HepG2 (cell line): ENCODE measurements around the gene TCF12. TPM values are rescaled to one million over a fixed set of nuclear protein-coding genes. Genes with fewer than 3 reads are reported as not detected.

ENCODE experiments used
- ATAC-seq: fragments of 200-7000 bp; cut with Tn5 transposase; 3 replicates; pipeline ENCODE4 v1.9.1; 2020; ENCODE audit warnings: mild to moderate bottlenecking, moderate library complexity
- BruUV-seq: library from RNA; stranded (reverse); fragments of 400-500 nt; replicated peaks from 2 replicates; lab custom pipeline; 2021; lab: Mats Ljungman, UMichigan
- CTCF ChIA-PET: fragments of 300-600 bp; formaldehyde crosslinking; extraction: SDS; loops from one replicate; lab custom pipeline; 2021; ENCODE audit warnings: low total read pairs, inconsistent platforms, low intra/inter-chr PET ratio; lab: Yijun Ruan, JAX
- POLR2A ChIA-PET: fragments of 350-600 bp; sonication (Branson Sonifier 250); formaldehyde crosslinking; loops from one replicate; lab custom pipeline; 2020; ENCODE audit warnings: antibody characterized with exemption, inconsistent platforms; lab: Yijun Ruan, JAX
- DNase-seq: peaks from one replicate; pipeline ENCODE4 v3.0.0-alpha.2; 2015; ENCODE audit warnings: low spot score
- FAIRE-seq: peaks from 3 replicates; lab custom pipeline; 2011; peaks lifted over from hg19 to GRCh38; lab: Jason Lieb, UNC
- H2AFZ ChIP-seq: one replicate; pipeline ENCODE4 v1.6.1; 2011; ENCODE audit warnings: low read length, inconsistent platforms
- H3K27ac ChIP-seq: fragments of 300-600 bp; 3 replicates; pipeline ENCODE4 v1.8.0; 2011; ENCODE audit warnings: mixed run types, mild to moderate bottlenecking, mixed read lengths, low read length, inconsistent platforms; ENCODE audit not compliant: insufficient read depth; ENCODE audit errors: extremely low read length
- H3K27me3 ChIP-seq, 2 experiments: fragments of 200-600 bp in 1 of 2; 2 replicates in 1 of 2; 3 replicates in 1 of 2; pipeline versions ENCODE4 v1.6.0 to v1.8.0; 2011; ENCODE audit warnings: low read length in 2 of 2, mild to moderate bottlenecking in 2 of 2, moderate library complexity in 2 of 2, inconsistent platforms in 1 of 2; ENCODE audit not compliant: insufficient read depth in 2 of 2, control insufficient read depth in 1 of 2
- H3K36me3 ChIP-seq, 2 experiments: fragments of 200-600 bp in 1 of 2; replicated peaks in 1 of 2; 2 replicates in 1 of 2; 3 replicates in 1 of 2; pipeline versions ENCODE4 v1.5.1 to v1.8.0; 2011; ENCODE audit warnings: low read length in 2 of 2, inconsistent platforms in 1 of 2; ENCODE audit not compliant: insufficient read depth in 2 of 2, control insufficient read depth in 1 of 2
- H3K4me1 ChIP-seq: 2 replicates; pipeline ENCODE4 v1.5.1; 2012; ENCODE audit warnings: low read length, inconsistent platforms; ENCODE audit not compliant: insufficient read depth
- H3K4me2 ChIP-seq: 2 replicates; pipeline ENCODE4 v1.6.0; 2011; ENCODE audit warnings: low read depth, low read length, inconsistent platforms
- H3K4me3 ChIP-seq, 3 experiments: fragments of 200-600 bp in 1 of 3; sonication (generic), shearing (Covaris generic) in 1 of 3; replicated peaks in 1 of 3; 2 replicates each; pipeline ENCODE4 v1.5.1; 2011 to 2016; ENCODE audit warnings: low read length in 3 of 3, inconsistent platforms in 2 of 3, low read depth in 2 of 3, mild to moderate bottlenecking in 2 of 3, control low read depth in 1 of 3, mixed read lengths in 1 of 3; ENCODE audit not compliant: insufficient read depth in 1 of 3
- H3K79me2 ChIP-seq: one replicate; pipeline ENCODE4 v1.6.1; 2011; ENCODE audit warnings: low read length, inconsistent platforms; ENCODE audit not compliant: insufficient read depth
- H3K9ac ChIP-seq: 2 replicates; pipeline ENCODE4 v1.6.0; 2011; ENCODE audit warnings: mild to moderate bottlenecking, low read depth, low read length, inconsistent platforms; ENCODE audit not compliant: insufficient read depth
- H3K9me3 ChIP-seq: 2 replicates; pipeline ENCODE4 v1.5.1; 2012; ENCODE audit warnings: mild to moderate bottlenecking, low read length
- H4K20me1 ChIP-seq: 2 replicates; pipeline ENCODE4 v1.6.0; 2011; ENCODE audit warnings: inconsistent platforms, mild to moderate bottlenecking, low read length, moderate library complexity; ENCODE audit not compliant: insufficient read depth
- ZMYM2 ChIP-seq: sonication (generic); formaldehyde crosslinking; IDR thresholded peaks from 2 replicates; pipeline ENCODE4 v1.8.0; 2022; ENCODE audit warnings: mild to moderate bottlenecking, missing genetic modification reagents
- ZNF776 ChIP-seq: sonication (generic); formaldehyde crosslinking; IDR thresholded peaks from 2 replicates; pipeline ENCODE4 v1.4.0; 2020; ENCODE audit warnings: mild to moderate bottlenecking, missing genetic modification reagents
- in situ Hi-C: cut with HindIII; loops from 2 replicates; pipeline ENCODE4 v1.10.0; 2017; ENCODE audit warnings: low pct_unique_long_range_greater_than_20kb; ENCODE audit not compliant: extremely low pct_ligation_motif_present
- intact Hi-C: fragments of 100-400 bp; cut with micrococcal nuclease; formaldehyde crosslinking; loops from one replicate; pipeline ENCODE4 v1.10.0; 2022; ENCODE audit not compliant: unreplicated experiment
- polyA plus RNA-seq, 8 experiments: library from polyadenylated mRNA; depleted of rRNA in 3 of 8; stranded (reverse) in 7 of 8; unstranded in 1 of 8; fragments of >200 nt; fragmentation: Illumina TruSeq in 4 of 8; extraction: Trizol in 4 of 8; gene quantifications; 2 replicates each; pipeline versions ENCODE4 v1.2.1 to v1.2.3, GENCODE V29; 2011 to 2016; ENCODE audit warnings: low read depth in 4 of 8, missing spikeins in 1 of 8, mixed read lengths in 1 of 8; ENCODE audit not compliant: insufficient read depth in 1 of 8
- total RNA-seq, 5 experiments: library from RNA; depleted of rRNA; stranded (reverse); fragments of >200 nt; fragmentation: Illumina TruSeq; extraction: Trizol; gene quantifications; 2 replicates each; pipeline ENCODE4 v1.2.3, GENCODE V29; 2016; ENCODE audit warnings: low read depth in 1 of 5
- TF ChIP-seq, protein P1 (sequence below): sonication (generic); formaldehyde crosslinking; IDR thresholded peaks from 2 replicates; pipeline ENCODE4 v1.5.1; 2020; ENCODE audit warnings: missing genetic modification reagents, mild to moderate bottlenecking, borderline replicate concordance
- TF ChIP-seq, protein P2 (sequence below): sonication (generic); formaldehyde crosslinking; IDR thresholded peaks from 2 replicates; pipeline ENCODE4 v1.8.0; 2022; ENCODE audit warnings: missing genetic modification reagents, mild to moderate bottlenecking, moderate library complexity, borderline replicate concordance

Gene TCF12
- total and polyA plus RNA-seq, 2 of the 13 experiments (the other 11 are each of a cell fraction or from before 2014, with no cell fraction given) = 48.6 to 51.1 TPM

DNA sequence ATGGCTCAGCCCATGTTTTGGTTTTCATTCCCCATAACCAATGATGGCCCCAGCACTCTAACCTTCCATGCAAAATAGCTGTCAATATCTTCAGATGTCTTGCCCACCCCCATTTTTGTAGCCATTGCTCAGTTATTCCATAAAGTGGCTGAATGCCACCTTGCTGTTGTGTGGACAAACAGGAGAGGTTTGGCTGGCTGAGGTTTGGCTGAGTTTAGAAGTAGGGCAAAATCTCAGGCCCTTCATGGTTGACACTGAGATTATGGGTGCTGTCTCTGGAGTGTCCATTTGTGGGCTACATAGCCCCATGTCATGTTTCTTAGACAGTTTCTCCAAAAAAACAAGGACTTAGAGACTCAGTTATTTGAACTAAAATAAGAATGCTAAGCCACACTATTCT lies 96.9 kb downstream of the TCF12 start:
- Histone ChIP-seq H2AFZ (no peak overlapping the region), H3K27me3 (no peaks in the 10 kb centered on the region), H3K4me2 (no peak overlapping the region), H3K4me1 (peaks cover 23% of the 10 kb centered on the region), H3K36me3 (peaks cover 0 to 2% of the 10 kb centered on the region in 2 experiments; a peak in 2 of 5 replicates), H3K4me3 (no peak overlapping the region), H3K79me2 (peaks cover 55% of the 10 kb centered on the region), H3K27ac (no peak overlapping the region), H3K9me3 (no peaks in the 10 kb centered on the region), H4K20me1 (peaks cover 6% of the 10 kb centered on the region; the same call in 1 of the 2 replicates), H3K9ac (no peak overlapping the region)
- BruUV-seq = no TSS peak
- FAIRE-seq (no peak), DNase-seq (no peak), ATAC-seq (no peak)
- in situ Hi-C loops (no loop called here), intact Hi-C loops (no loop called here)
- POLR2A ChIA-PET = no interaction called here
- CTCF ChIA-PET = no interaction called here
- TF ChIP-seq ZNF776 (CRISPR knock-in tag) (no peak), ZMYM2 (CRISPR knock-in tag) (no peak)
- TF ChIP-seq, protein P1, sequence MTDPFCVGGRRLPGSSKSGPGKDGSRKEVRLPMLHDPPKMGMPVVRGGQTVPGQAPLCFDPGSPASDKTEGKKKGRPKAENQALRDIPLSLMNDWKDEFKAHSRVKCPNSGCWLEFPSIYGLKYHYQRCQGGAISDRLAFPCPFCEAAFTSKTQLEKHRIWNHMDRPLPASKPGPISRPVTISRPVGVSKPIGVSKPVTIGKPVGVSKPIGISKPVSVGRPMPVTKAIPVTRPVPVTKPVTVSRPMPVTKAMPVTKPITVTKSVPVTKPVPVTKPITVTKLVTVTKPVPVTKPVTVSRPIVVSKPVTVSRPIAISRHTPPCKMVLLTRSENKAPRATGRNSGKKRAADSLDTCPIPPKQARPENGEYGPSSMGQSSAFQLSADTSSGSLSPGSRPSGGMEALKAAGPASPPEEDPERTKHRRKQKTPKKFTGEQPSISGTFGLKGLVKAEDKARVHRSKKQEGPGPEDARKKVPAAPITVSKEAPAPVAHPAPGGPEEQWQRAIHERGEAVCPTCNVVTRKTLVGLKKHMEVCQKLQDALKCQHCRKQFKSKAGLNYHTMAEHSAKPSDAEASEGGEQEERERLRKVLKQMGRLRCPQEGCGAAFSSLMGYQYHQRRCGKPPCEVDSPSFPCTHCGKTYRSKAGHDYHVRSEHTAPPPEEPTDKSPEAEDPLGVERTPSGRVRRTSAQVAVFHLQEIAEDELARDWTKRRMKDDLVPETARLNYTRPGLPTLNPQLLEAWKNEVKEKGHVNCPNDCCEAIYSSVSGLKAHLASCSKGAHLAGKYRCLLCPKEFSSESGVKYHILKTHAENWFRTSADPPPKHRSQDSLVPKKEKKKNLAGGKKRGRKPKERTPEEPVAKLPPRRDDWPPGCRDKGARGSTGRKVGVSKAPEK = no peak
- TF ChIP-seq, protein P2, sequence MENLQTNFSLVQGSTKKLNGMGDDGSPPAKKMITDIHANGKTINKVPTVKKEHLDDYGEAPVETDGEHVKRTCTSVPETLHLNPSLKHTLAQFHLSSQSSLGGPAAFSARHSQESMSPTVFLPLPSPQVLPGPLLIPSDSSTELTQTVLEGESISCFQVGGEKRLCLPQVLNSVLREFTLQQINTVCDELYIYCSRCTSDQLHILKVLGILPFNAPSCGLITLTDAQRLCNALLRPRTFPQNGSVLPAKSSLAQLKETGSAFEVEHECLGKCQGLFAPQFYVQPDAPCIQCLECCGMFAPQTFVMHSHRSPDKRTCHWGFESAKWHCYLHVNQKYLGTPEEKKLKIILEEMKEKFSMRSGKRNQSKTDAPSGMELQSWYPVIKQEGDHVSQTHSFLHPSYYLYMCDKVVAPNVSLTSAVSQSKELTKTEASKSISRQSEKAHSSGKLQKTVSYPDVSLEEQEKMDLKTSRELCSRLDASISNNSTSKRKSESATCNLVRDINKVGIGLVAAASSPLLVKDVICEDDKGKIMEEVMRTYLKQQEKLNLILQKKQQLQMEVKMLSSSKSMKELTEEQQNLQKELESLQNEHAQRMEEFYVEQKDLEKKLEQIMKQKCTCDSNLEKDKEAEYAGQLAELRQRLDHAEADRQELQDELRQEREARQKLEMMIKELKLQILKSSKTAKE (CRISPR knock-in tag) = no peak
